HG02943 (cell line): Measurements from ENCODE around the gene CITED4.
"Not testable (repeated sequence)": the region's sequence is repeated elsewhere in the genome, so short reads cannot be mapped to it uniquely, and the experiment has no call there.

ENCODE experiments used
- ATAC-seq: cut with Tn5 transposase; IDR thresholded peaks from one replicate; pipeline ENCODE4 v1.9.1; 2021; ENCODE audit warnings: mild to moderate bottlenecking, low read depth, moderate library complexity; ENCODE audit not compliant: unreplicated experiment

CITED4 gene, protein sequence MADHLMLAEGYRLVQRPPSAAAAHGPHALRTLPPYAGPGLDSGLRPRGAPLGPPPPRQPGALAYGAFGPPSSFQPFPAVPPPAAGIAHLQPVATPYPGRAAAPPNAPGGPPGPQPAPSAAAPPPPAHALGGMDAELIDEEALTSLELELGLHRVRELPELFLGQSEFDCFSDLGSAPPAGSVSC

DNA sequence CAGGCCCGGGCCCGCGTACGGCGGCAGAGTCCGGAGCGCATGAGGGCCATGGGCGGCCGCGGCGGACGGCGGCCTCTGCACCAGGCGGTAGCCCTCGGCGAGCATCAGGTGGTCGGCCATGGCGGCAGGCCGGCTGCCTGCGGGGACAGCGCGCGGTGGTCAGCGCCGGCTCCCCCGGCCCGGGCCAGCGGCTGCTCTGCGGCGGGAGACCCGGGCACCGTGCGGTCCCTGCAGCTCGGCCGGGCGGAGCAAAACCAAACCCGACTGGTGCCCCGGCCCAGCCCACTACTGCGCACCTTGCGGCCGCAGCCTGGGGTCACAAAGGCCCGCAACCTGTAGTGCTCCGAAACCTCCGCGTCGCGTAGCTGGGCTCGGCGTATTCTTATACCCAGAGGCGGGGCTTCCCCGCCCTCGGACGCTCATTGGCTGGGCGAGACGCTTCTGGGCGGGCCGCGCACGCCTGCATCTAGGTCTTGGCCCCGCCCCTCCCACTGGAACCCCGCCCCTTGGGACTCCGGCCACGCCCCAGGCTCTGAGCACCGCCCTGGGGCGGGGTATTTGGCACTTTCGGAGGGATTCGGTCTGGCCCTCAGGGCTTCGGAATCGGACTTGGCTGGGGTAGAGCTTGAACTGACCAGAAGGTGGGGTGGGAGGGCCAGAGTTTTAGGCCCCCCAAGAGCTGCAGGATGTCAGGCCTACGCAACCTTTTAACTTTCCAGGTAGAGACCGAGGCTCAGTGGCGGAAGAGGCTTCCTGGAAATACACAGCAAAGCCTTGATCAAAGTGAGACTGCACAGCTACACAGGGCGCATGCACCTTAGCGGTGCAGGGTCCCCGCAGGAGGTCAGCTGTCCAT, at the start of gene CITED4:
Gene CITED4, minus strand, starts transcription at position 356 of the 856 bp plus-strand sequence. Its CDS starts 236 bp downstream, at position 120.
- ATAC-seq, result peak; percentile 77

DNA sequence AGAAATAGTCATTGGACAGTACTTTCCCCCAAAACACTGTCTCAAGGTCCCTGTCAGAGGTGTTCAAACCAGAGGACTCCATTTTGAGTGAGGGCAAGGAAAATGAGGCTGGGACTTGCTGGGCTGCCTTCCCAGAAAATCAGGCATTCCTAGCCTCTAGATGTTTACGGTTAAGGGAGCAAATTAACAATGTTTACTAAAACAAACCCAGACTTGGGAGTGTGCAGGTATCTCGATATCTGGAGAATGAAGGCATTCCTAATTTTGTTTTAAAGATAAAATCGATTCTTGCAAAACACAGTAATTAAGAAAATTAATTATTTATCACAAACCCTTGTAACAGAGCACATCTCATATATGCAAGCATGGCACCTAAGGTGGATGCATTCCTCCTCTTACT, 48.9 kb upstream of the CITED4 start:
- no peak for ATAC-seq

DNA sequence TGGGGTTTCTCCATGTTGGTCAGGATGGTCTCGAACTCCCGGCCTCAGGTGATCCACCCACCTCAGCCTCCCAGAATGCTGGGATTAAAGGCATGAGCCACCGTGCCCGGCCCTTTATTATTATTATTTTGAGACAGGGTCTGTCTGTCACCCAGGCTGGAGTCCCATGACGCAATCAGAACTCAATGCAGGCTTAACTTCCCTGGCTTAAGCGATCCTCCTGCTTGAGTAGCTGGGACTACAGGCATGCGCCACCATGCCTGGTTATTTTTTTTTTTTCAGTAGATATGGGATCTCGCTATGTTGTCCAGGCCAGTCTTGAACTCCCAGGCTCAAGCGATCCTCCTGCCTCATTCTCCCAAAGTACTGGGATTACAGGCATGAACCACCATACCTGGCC, 47.1 kb upstream of the CITED4 start:
- no peak for ATAC-seq

DNA sequence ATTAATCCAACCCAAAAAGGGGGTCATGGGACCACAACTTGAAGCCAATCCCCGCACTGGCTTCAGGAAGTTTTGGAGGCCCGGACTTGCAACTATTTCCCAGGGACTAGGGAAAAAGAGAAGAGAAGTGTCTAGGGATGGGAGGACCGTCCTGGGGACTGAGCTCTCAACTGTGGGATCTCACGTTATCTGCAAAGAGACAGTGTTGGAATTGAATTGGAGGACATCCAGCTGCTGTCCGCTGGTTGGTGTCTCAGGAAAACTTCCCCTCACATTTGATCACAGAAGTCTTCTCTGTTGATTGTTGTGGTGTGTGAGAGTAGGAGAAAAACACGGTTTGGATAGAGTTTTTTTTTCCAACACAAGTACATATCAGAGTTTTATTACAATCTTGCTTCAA, 46.2 kb upstream of the CITED4 start:
- ATAC-seq, result no peak

DNA sequence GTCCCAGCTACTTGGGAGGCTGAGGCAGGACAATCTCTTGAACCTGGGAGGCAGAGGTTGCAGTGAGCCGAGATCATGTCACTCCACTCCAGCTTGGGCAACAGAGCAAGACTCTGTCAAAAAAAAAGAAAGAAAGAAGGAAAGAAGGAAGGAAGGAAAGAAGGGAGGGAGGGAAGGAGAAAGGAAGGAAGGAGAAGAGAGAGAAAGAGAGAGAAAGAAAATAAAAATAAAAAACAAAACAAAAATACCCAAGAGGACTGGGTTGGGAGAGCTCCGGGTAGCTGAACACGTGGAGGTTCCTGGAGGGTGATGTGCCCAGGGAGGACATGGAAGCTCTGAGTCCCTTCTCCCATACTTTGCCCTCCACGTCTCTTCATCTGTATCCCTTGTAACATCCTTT, 45.7 kb upstream of the CITED4 start:
- no peak for ATAC-seq

DNA sequence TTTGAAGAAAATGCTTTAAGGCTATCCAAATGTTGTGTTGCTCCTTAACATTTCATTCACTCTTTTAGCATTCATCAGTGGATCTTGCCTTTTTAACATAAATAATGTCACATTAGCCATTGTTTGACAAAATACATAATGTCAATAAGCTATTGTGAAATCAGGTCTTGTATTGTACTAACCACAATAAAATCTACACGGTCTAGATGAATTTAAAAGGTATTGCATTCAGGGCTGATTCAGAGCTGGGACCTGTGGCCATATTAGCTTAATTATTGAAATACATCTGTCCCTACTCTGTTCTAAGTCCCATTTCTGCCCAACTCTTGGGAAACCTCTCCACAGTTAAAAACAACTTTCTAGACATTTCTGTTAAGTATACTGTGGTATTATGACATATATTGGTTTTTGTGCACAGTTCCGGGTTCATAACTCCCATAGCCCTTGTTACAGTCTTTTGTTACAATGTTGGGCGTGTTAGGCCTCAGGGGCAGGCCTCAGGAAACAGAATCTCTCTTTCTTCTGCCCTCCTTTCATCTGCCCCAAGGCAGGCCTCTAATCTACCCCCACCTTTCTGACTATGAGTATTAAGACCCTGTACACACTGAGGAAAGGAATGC, 44.7 kb upstream of the CITED4 start:
- ATAC-seq, result no peak

DNA sequence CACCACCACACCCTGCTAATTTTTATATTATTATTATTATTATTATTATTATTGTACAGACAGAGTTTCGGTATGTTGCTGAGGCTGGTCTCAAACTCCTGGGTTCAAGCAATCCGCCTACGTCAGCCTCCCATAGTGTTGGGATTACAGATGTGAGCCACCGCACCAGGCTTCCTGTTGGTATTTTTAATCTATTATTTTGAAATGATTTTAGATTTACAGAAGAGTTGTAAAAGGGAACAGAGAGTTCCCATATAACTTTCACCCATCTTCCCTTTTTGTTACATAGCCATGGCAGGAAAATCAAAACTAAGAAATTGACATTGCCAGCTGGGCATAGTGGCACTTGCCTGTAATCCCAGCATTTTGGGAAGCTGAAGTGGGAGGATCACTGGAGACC, 42.9 kb upstream of the CITED4 start:
- ATAC-seq, result no peak

DNA sequence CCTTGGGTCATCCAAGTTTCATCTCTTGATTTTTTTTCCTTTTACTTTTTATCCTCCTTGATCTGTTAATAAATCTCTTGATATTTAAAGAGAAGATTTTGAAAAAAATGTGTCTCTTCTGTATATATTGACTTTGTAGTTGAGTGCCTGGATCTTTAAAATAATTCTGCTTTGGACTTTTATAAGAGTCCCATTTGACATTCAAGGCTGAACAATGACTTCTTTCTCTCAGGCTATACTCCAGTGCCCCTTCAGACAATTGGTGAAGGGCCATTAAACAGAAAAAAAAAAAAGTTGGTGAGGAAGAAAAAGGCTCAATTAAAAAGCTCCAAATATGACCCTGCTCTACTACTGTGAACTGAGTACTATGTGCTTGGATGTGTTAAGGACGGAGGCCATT, 40.9 kb upstream of the CITED4 start:
- no peak for ATAC-seq

DNA sequence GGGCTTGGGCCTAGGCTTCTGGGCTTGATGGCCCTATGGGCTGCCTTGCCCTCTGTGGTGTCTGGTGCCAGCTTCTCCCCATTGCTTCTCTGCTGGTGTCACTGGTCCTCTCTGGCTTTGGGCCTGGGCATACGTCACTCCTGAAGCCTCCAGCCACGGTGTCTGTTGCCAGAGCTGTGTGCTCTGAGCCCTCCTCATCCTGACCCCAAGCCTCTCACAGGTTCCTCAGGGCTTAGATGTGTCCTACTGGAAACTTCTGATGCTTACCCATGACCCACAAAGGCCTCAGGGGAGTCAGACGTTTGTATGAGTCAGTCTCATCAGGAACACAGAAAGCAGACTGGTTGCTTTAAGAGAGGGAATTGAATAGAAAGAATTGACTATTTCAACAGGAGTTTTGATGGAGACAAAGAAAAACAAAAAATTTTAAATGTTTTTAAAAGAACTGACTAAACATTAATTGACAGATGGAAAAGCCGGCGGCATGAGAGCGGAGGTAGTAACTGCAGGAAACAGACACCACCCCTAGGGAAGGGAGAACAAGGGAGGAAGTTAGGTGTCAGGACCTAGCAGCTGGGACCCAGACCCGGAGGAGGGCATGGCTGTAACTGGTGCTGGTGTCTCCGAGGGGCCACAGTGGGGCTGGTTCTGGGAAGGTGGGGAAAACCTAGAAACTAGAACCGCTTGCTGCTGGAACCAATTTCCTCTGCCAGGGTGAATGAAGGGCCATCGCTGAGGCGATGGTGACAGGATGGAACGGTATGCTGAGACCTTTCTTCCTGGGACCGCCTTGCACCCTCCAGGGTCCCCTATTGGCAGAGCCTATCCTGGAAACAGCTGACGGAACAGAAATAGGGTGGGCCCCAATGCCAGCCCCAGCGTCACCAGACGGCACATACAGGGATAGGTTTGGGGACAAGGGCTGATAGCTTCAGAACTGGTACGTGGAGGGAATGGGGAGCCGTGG, 40.0 kb upstream of the CITED4 start:
- ATAC-seq, result no peak

DNA sequence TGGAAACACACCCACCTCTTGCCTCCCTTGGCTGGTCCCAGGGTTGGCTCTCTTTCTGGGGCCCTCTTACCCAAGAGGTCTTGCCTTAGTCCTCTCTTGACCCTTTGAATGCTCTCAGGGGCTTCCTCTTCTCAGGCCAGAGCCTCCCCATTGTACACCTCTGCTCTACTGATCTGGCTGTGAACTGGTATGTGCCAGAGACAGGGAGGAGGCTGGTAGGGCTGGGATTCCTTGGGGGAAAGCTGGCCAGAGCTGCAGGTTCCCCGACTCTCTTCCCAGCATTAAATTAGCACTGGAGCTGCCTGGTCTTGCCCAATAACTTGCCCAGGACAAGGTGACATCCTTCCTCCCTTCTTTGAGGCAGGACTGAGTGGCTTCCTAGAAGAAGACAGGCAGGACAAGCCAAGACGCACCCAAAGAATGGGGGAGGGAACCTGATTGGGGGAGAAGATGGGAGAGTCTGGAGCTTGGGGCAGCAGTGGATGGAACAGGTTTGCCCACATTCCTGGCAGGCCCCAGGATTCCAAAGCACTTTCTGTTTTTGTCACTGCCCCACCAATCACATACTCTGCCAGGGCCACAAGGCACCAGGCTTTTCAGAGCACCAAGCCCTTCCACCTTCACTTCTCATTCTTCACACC, 37.2 kb upstream of the CITED4 start:
- ATAC-seq, result no peak

DNA sequence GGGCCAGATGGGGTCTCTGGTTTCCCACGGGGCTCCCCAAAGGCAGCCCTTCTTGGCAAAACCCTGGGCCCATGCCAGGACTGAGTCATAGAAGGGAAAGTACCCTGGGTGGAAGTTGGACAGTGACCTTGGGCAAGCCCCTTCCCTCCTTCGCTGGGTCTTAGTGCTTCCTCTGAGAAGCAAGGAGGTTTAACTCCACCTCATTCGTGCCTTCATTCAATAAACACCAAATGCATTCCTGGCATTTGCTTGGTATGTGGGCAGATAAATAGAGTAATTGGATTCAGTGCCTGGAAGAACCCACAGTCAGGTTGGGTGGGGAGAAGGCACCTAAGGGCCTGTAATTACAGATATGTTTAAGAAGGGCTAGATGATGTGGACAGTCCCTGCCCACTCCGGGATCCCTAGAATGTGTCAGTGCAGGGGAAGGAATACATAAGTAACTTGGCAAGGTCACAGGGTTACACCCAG, 36.3 kb upstream of the CITED4 start:
- no peak for ATAC-seq

DNA sequence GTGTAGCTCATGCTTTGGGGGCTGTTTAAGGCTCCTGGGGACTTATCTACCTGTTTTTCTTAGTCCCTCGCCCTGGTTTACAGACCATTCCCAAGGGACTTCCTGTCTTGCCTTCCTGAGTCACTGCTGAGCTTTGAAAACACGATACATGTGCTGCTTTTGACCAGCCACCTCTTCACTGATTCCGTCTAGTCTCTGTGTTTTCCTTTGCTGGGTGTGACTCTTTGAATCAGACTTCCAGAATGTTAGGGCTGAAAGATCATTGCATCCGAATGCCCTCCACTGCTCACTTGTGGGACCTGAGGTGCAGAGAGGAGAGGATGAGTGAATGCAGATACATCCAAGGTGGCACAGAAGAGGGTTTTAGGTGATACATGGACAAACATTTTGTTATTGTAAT, 35.4 kb upstream of the CITED4 start:
- no peak for ATAC-seq

DNA sequence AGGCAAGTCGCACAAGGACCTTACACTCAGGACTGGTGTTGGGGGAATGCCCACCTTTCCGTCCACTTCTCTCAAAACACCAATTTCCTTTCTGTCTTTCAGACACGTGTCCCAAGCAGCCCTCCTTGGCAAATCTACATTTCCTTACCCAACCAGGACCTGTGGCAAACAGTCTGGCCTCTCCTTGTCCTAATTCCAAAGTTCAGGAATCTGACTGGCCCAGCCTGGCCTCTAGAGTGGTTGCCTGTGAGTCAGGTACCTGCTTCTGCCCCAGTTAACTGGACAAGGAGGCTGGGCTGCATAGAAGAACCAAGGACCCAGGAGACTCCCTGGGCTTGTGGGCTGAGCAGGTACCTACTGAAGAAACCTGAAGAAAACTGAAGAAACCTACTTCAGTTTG, 34.3 kb upstream of the CITED4 start:
- ATAC-seq, result no peak

DNA sequence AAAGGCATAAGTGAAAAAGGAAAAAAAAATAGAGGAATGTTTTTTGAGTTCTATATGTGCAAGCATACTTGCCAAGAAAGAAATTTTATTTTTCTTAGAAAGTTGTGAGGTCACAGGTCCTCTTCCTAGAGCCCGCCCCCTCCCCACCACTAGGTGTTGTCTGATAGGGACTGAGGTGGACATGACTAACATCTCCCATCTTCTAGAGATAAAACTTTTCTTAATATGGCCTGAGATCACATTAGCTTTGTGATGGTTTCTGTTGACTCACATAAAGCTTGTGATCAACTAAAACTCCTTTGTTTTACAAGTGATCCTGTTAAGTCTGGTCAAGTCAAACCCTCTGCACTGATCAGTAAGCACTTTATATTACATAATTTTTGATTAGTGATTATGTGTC, 33.4 kb upstream of the CITED4 start:
- no peak for ATAC-seq

DNA sequence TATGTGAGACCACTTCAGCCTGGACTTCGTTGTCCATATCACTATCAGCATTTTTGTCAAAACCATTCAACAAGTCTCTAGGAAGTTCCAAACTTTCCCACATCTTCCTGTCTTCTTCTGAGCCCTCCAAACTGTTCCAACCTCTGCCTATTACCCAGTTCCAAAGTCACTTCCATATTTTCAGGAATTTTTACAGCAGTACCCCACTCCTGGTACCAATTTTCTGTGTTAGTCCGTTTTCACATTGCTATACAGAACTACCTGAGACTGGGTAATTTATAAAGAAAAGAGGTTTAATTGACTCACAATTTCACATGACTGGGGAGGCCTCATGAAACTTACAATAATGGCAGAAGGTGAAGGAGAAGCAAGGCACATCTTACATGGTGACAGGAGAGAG, 32.7 kb upstream of the CITED4 start:
- not testable (repeated sequence) for ATAC-seq

DNA sequence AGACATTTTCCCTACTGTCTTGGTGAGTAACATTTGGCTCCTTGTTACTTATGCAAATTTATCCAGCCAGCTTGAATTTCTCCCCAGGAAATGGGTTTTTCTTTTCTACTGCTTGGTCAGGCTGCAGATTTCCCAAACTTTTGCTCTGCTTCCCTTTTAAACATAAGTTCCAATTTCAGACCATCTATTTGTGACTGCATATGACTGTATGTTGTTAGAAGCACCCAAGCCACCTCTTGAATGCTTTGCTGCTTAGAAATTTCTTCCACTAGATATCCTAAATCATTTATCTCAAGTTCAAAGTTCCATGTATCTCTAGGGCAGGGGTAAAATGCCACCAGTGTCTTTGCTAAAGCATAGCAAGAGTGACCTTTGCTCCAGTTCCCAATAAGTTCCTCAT, 32.3 kb upstream of the CITED4 start:
- ATAC-seq, result no peak

DNA sequence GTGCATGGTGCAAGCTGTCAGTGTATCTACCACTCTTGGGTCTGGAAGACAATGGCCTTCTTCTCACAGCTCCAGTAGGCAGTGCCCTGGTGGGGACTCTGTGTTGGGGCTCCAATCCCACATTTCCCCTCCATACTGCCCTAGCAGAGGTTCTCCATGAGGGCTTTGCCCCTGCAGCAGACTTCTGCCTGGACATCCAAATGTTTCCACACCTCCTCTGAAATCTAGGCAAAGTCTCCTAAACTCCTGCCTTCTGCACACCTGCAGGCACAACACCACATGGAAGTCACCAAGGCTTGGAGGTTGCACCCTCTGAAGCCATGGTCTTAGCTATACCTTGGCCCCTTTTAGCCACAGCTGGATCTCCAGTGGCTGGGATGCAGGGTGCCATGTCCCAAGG, 31.8 kb upstream of the CITED4 start:
- ATAC-seq, result no peak

DNA sequence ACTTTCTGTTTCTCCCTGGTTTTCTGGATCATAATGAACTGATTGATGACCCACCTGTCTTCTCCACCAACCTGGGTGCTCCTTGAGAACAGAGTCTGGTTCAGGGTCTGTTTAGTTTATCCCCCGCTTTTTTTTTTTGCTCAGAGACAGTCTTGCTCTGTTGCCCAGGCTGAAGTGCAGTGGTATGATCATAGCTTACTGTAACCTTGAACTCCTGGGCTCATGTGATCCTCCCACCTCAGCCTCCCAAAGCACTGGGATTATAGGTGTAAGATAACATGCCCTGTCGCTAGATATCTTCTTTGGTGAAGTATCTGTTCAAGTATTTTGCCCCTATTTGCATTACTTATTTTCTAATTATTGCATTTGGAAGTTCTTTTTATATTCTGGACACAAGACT, 30.2 kb upstream of the CITED4 start:
- no peak for ATAC-seq

DNA sequence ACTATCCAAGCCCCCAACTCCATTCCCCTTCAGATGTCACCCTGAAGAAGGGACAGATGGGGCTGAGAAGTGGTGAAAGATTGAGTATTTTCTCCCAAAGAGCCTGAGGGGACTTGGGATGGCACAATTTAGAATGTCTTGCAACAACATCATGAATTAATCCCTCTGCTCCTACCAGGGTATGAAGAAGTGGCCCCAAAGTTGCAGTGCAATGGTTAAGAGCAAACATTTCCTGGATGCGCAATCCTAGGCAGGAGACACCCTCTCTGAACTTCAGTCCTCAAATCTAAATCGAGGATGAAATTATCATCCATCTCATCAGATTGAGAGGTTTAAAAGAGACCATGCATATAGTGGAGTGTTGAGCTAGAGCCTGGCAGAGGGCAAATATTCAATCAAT, 28.6 kb upstream of the CITED4 start:
- no peak for ATAC-seq

DNA sequence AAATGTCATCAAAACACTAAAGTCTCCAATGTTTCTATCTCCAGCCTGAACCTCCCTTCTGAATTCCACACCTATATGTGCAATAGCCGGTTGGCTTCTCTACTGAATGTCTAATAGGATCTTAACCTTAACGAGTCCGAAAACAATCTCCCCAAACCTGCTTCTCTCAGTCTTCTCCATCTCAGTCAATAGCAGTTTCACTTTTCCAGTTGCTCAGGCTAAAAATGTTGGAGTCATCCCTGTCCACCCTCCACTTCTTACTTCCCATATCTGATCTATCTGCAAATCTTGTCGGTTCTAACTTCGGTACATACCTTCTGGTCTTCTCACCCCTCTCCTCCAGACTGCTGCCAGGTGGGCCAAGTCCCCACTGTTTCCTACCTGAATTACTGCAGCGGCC, 25.5 kb upstream of the CITED4 start:
- ATAC-seq, result no peak
